K562 (cell line): Measurements from ENCODE around the gene MAP3K20. TPM values are rescaled to one million over a fixed set of nuclear protein-coding genes. Genes with fewer than 3 reads are reported as not detected.
A peak's percentile ranks its signal among the peaks of the same experiment; 100 is the strongest.

Source experiments
- BMI1 ChIP-seq: fragments of 150-350 bp; IDR thresholded peaks from 2 replicates; pipeline ENCODE4 v1.6.1; 2014; ENCODE audit warnings: low read length
- CBX8 ChIP-seq: fragments of 200-600 bp; sonication (generic); IDR thresholded peaks from 2 replicates; pipeline ENCODE4 v1.6.1; 2012; ENCODE audit warnings: borderline replicate concordance, mixed run types, low read depth, mild to moderate bottlenecking, moderate library complexity, mixed read lengths, low read length, control low read depth, inconsistent platforms; ENCODE audit not compliant: poor library complexity, severe bottlenecking; ENCODE audit errors: extremely low read depth
- CEBPB ChIP-seq: fragments of 450-650 bp; IDR thresholded peaks from 2 replicates; pipeline ENCODE4 v1.6.1; 2016; ENCODE audit warnings: missing genetic modification characterization, missing compliant biosample characterization
- COPS2 ChIP-seq: fragments of 450-650 bp; conservative IDR thresholded peaks from 2 replicates; pipeline ENCODE4 v1.6.1; 2016; ENCODE audit warnings: mild to moderate bottlenecking, moderate library complexity
- CREB3 ChIP-seq: fragments of 450-650 bp; conservative IDR thresholded peaks from 2 replicates; pipeline ENCODE4 v1.6.1; 2016; ENCODE audit warnings: missing genetic modification characterization, low read depth, mild to moderate bottlenecking, missing compliant biosample characterization, moderate library complexity
- CUX1 ChIP-seq: fragments of 200-800 bp; sonication (Bioruptor generic); IDR thresholded peaks from 2 replicates; pipeline ENCODE4 v1.6.1; 2016; ENCODE audit warnings: missing genetic modification characterization, missing compliant biosample characterization
- HCFC1 ChIP-seq: IDR thresholded peaks from 2 replicates; pipeline ENCODE4 v1.6.1; 2012; ENCODE audit warnings: low read depth, low read length, improper control_type of control experiment
- JUN ChIP-seq, 2 experiments: sonication (generic) in 1 of 2; formaldehyde crosslinking in 1 of 2; IDR thresholded peaks; 2 replicates each; pipeline versions ENCODE4 v1.6.1 to v1.8.0; 2012 to 2022; ENCODE audit warnings: borderline replicate concordance in 2 of 2, mild to moderate bottlenecking in 2 of 2, improper control_type of control experiment in 1 of 2, low read depth in 1 of 2, low read length in 1 of 2, missing genetic modification reagents in 1 of 2
- KLF10 ChIP-seq: fragments of 250-450 bp; sonication (Bioruptor Pico); IDR thresholded peaks from 2 replicates; pipeline ENCODE4 v1.6.1; 2021; ENCODE audit warnings: matching md5 sums
- MYC ChIP-seq, 2 experiments: fragments of 250-450 bp in 1 of 2; sonication (Bioruptor Pico) in 1 of 2; IDR thresholded peaks; 2 replicates each; pipeline versions ENCODE4 v1.5.1 to v1.6.1; 2012 to 2021; ENCODE audit warnings: low read depth in 2 of 2, borderline replicate concordance in 1 of 2, improper control_type of control experiment in 1 of 2, low read length in 1 of 2, mild to moderate bottlenecking in 1 of 2, moderate library complexity in 1 of 2
- NELFE ChIP-seq: IDR thresholded peaks from 2 replicates; pipeline ENCODE4 v1.6.1; 2011; ENCODE audit warnings: mild to moderate bottlenecking; ENCODE audit not compliant: insufficient read depth, insufficient read length
- OTX1 ChIP-seq: fragments of 450-650 bp; formaldehyde crosslinking; IDR thresholded peaks from 2 replicates; pipeline ENCODE4 v1.4.0; 2022; ENCODE audit warnings: mild to moderate bottlenecking
- PHTF2 ChIP-seq: fragments of 250-450 bp; sonication (Bioruptor Pico); IDR thresholded peaks from 2 replicates; pipeline ENCODE4 v1.5.0; 2021; ENCODE audit warnings: mild to moderate bottlenecking
- POLR2B ChIP-seq: fragments of 450-650 bp; IDR thresholded peaks from 2 replicates; pipeline ENCODE4 v1.6.1; 2018; ENCODE audit warnings: low read depth; ENCODE audit not compliant: partially characterized antibody
- SMARCA5 ChIP-seq: fragments of 450-650 bp; IDR thresholded peaks from 2 replicates; pipeline ENCODE4 v1.6.1; 2016
- TSC22D4 ChIP-seq: fragments of 450-650 bp; IDR thresholded peaks from 2 replicates; pipeline ENCODE4 v1.6.1; 2016; ENCODE audit warnings: missing genetic modification characterization, missing biosample characterization, control low read depth
- ZC3H11A ChIP-seq: IDR thresholded peaks from 2 replicates; pipeline ENCODE4 v1.6.1; 2012; ENCODE audit warnings: low read depth, low read length, improper control_type of control experiment
- ZFX ChIP-seq: sonication (generic); formaldehyde crosslinking; IDR thresholded peaks from 2 replicates; pipeline ENCODE4 v1.8.0; 2022; ENCODE audit warnings: mild to moderate bottlenecking, missing genetic modification reagents, moderate library complexity
- ZNF121 ChIP-seq: sonication (generic); formaldehyde crosslinking; conservative IDR thresholded peaks from 2 replicates; pipeline ENCODE4 v1.8.0; 2022; ENCODE audit warnings: missing genetic modification reagents
- ZNF655 ChIP-seq: fragments of 250-450 bp; sonication (Bioruptor Pico); IDR thresholded peaks from 2 replicates; pipeline ENCODE4 v1.5.0; 2021
- polyA plus RNA-seq, 8 experiments: library from polyadenylated mRNA; depleted of rRNA in 4 of 8; stranded (reverse) in 5 of 8; unstranded in 3 of 8; fragments of >200 nt; fragmentation: Nextera tagmentation in 2 of 8; fragmentation: Illumina TruSeq in 1 of 8; extraction: Ambion mirVana in 2 of 8; extraction: Trizol in 1 of 8; gene quantifications; 2 replicates each; pipeline versions ENCODE4 v1.2.1 to v1.2.3, GENCODE V29; 2011 to 2014; ENCODE audit warnings: inconsistent platforms in 1 of 8, missing spikeins in 1 of 8
- total RNA-seq, 7 experiments: library from RNA; depleted of rRNA in 6 of 7; stranded (reverse); fragments of >200 nt in 6 of 7; fragmentation: Illumina TruSeq in 2 of 7; extraction: Trizol in 2 of 7; gene quantifications; 2 replicates each; pipeline versions ENCODE4 v1.2.1 to v1.2.3, GENCODE V29; 2011 to 2021; ENCODE audit warnings: low replicate concordance in 1 of 7

The MAP3K20 gene
- total and polyA plus RNA-seq, 9 of the 15 experiments (the other 6 are each of a cell fraction or from before 2014, with no cell fraction given) = 9.8 to 34.2 (median 27.3) TPM

DNA sequence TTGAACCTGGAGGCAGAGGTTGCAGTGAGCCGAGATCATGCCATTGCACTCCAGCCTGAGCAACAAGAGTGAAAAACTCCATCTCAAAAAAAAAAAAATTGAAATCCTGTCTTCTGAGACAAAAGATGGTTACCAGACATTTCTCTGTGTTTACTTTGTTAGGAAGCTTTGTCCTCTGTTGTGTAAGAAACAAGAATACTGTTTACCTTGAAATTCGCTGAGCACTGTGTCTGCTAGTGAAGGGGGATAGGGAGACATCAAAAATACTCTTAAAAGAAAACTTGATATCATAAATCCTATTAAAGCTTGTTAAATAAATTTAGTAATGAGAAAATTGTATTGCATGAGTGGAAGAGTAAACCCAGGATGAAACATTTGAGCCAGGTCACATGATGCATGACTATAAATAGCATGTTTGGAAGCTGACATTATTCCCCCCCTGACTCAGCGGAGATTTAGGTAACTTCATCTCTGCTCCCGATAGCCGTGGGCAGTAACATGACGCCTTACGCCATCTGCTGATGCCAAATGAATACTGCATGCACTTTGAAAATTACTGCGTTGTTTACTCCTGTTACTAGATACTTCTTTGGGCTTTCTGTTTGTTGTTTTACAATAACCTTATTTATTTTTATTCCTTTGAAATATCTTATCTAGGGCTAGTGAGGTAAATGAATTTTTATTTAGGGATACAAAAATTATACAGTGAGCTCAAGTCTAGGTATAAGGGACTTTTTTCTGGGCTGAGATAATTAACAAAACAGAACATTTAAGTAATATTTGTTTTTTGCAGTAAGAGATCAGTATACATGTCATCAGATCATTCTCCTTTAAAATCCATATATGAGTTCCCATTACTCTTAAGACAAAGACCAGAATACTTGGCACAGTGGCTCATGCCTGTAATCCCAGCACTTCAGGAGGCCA, 134.9 kb downstream of the MAP3K20 start (continued):
- no peak for TF ChIP-seq PHTF2 (CRISPR knock-in tag)
- no peak for TF ChIP-seq COPS2
- TF ChIP-seq ZFX (CRISPR knock-in tag) = no peak
- TF ChIP-seq CUX1 = no peak
- no peak for TF ChIP-seq POLR2B
- no peak for TF ChIP-seq MYC (IDR thresholded peaks at IDR 0.05; ENCODE audit: low read depth, low read length)
- TF ChIP-seq MYC (CRISPR knock-in tag; IDR thresholded peaks at IDR 0.05; ENCODE audit: borderline replicate concordance, low read depth) = no peak
- peak; percentile 42 for TF ChIP-seq CEBPB (tag)
- no peak for TF ChIP-seq ZNF655 (CRISPR knock-in tag)
- no peak for TF ChIP-seq CBX8
- TF ChIP-seq BMI1 = no peak
- no peak for TF ChIP-seq ZNF121 (CRISPR knock-in tag)
- no peak for TF ChIP-seq NELFE
- no peak for TF ChIP-seq CREB3 (tag)
- TF ChIP-seq HCFC1 = no peak
- no peak for TF ChIP-seq ZC3H11A
- no peak for TF ChIP-seq SMARCA5
- no peak for TF ChIP-seq KLF10 (CRISPR knock-in tag)
- peak; percentile 55; the same call in 1 of the 2 replicates for TF ChIP-seq JUN (IDR thresholded peaks at IDR 0.05; ENCODE audit: borderline replicate concordance, low read depth, low read length)
- TF ChIP-seq JUN (CRISPR knock-in tag; IDR thresholded peaks at IDR 0.05; ENCODE audit: borderline replicate concordance) = no peak
- no peak for TF ChIP-seq TSC22D4 (tag)
- TF ChIP-seq OTX1 = no peak
